ENCODE data around the gene CREB5.

DNA sequence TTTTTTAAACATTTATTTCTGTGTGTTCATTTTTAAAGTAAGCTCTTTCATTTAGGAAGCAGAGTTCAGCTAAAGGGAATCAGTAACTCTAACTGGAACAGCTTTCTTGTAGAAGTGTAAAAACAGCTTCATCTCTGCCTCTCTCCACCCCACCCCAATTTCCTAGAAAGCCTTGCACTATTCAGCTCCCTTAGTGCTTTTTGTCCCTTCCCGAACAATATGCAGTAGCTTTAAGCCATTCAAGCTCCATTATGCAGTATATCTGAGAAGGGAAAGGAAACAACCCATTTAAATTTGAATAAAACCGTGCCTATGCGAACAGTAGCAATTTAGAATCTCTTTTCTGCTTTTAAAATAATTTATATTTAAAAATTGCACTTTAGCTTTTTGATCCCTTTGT, 411.3 kb downstream of the CREB5 start:
- no peak for TF ChIP-seq POLR2A (IDR thresholded peaks at IDR 0.05)
- TF ChIP-seq, protein P1, sequence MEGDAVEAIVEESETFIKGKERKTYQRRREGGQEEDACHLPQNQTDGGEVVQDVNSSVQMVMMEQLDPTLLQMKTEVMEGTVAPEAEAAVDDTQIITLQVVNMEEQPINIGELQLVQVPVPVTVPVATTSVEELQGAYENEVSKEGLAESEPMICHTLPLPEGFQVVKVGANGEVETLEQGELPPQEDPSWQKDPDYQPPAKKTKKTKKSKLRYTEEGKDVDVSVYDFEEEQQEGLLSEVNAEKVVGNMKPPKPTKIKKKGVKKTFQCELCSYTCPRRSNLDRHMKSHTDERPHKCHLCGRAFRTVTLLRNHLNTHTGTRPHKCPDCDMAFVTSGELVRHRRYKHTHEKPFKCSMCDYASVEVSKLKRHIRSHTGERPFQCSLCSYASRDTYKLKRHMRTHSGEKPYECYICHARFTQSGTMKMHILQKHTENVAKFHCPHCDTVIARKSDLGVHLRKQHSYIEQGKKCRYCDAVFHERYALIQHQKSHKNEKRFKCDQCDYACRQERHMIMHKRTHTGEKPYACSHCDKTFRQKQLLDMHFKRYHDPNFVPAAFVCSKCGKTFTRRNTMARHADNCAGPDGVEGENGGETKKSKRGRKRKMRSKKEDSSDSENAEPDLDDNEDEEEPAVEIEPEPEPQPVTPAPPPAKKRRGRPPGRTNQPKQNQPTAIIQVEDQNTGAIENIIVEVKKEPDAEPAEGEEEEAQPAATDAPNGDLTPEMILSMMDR (IDR thresholded peaks at IDR 0.05) = no peak
